ENCODE data around the gene UNC5A.

UNC5A gene

GRCh38 chr5:176772271-176773210 lies 37.8 kb upstream of the UNC5A start:
- no peak for TF ChIP-seq NFIC (IDR thresholded peaks at IDR 0.05)
- TF ChIP-seq EP300 (IDR thresholded peaks at IDR 0.05; ENCODE audit: borderline replicate concordance) = no peak
- TF ChIP-seq CEBPB (IDR thresholded peaks at IDR 0.05) = no peak
- TF ChIP-seq REST (IDR thresholded peaks at IDR 0.05; ENCODE audit: low read depth) = no peak
- no peak for TF ChIP-seq ZBTB7A (IDR thresholded peaks at IDR 0.05; ENCODE audit: low read depth)
- TF ChIP-seq FOXM1 (IDR thresholded peaks at IDR 0.05; ENCODE audit: borderline replicate concordance, low read depth) = no peak
- TF ChIP-seq TAF1 (IDR thresholded peaks at IDR 0.05; ENCODE audit: low read depth) = no peak

GRCh38 chr5:176773408-176774035 lies 36.8 kb upstream of the UNC5A start:
- no peak for TF ChIP-seq NFIC (IDR thresholded peaks at IDR 0.05)
- TF ChIP-seq TEAD4 (IDR thresholded peaks at IDR 0.05) = no peak

- TF ChIP-seq FOXM1 (IDR thresholded peaks at IDR 0.05; ENCODE audit: borderline replicate concordance, low read depth) (no peak), YY1 (IDR thresholded peaks at IDR 0.05; ENCODE audit: low read depth) (no peak), NFIC (IDR thresholded peaks at IDR 0.05) (no peak), USF1 (IDR thresholded peaks at IDR 0.05) (no peak), RAD21 (IDR thresholded peaks at IDR 0.05; ENCODE audit: low read depth) (no peak), ZBTB7A (IDR thresholded peaks at IDR 0.05; ENCODE audit: low read depth) (no peak), CEBPB (IDR thresholded peaks at IDR 0.05) (no peak), TAF1 (IDR thresholded peaks at IDR 0.05; ENCODE audit: low read depth) (no peak), CREB1 (IDR thresholded peaks at IDR 0.05; ENCODE audit: low read depth) (no peak), TCF12 (IDR thresholded peaks at IDR 0.05; ENCODE audit: low read depth) (no peak), EP300 (IDR thresholded peaks at IDR 0.05; ENCODE audit: borderline replicate concordance) (no peak), TEAD4 (IDR thresholded peaks at IDR 0.05) (no peak), EGR1 (IDR thresholded peaks at IDR 0.05) (no peak), REST (IDR thresholded peaks at IDR 0.05; ENCODE audit: low read depth) (no peak)
Observed at GRCh38 chr5:176774216-176775171, 35.9 kb upstream of the UNC5A start.

GRCh38 chr5:176775409-176775808 lies 35.0 kb upstream of the UNC5A start:
- TF ChIP-seq REST (IDR thresholded peaks at IDR 0.05; ENCODE audit: low read depth) (no peak), USF1 (IDR thresholded peaks at IDR 0.05) (no peak), NFIC (IDR thresholded peaks at IDR 0.05) (no peak)

Data from Ishikawa (cell line).